NT2/D1 (cell line): Measurements from ENCODE around the gene PTPRN2.

Experiments
- DNase-seq: peaks from one replicate; pipeline ENCODE4 v3.0.0-alpha.2; 2011; ENCODE audit warnings: low read depth, low spot score
- H3K27me3 ChIP-seq: 2 replicates; pipeline ENCODE4 v1.6.0; 2011; ENCODE audit warnings: mild to moderate bottlenecking; ENCODE audit not compliant: insufficient read length, insufficient read depth
- H3K36me3 ChIP-seq: 2 replicates; pipeline ENCODE4 v1.6.1; 2011; ENCODE audit warnings: mild to moderate bottlenecking, low read length, mixed read lengths; ENCODE audit not compliant: insufficient read depth, insufficient read length
- H3K4me1 ChIP-seq: 2 replicates; pipeline ENCODE4 v1.5.1; 2011; ENCODE audit not compliant: insufficient read depth, insufficient read length
- H3K4me3 ChIP-seq: 2 replicates; pipeline ENCODE4 v1.5.1; 2011; ENCODE audit warnings: low read depth; ENCODE audit not compliant: insufficient read length
- H3K9ac ChIP-seq: 2 replicates; pipeline ENCODE4 v1.6.0; 2011; ENCODE audit warnings: low read depth; ENCODE audit not compliant: insufficient read length
- H3K9me3 ChIP-seq: 2 replicates; pipeline ENCODE4 v1.5.1; 2011; ENCODE audit warnings: mild to moderate bottlenecking, low read length; ENCODE audit not compliant: insufficient read depth
- SUZ12 ChIP-seq: IDR thresholded peaks from 2 replicates; pipeline ENCODE4 v1.6.1; 2011; ENCODE audit not compliant: insufficient read length, insufficient read depth; ENCODE audit errors: extremely low read depth
- YY1 ChIP-seq: IDR thresholded peaks from 2 replicates; pipeline ENCODE4 v1.6.1; 2011; ENCODE audit not compliant: insufficient read length, insufficient read depth
- ZNF274 ChIP-seq: IDR thresholded peaks from 2 replicates; pipeline ENCODE4 v1.6.1; 2011; ENCODE audit warnings: mild to moderate bottlenecking, low read depth, low read length

PTPRN2 gene

GRCh38 chr7:157602156-157602555 is 985.5 kb downstream of the PTPRN2 start:
- peaks cover 2% of the 10 kb centered on the region for H3K4me1 ChIP-seq
- DNase-seq, result no peak
- H3K9ac ChIP-seq, result no peak overlapping the region
- no peaks in the 10 kb centered on the region; the same call in 1 of the 2 replicates for H3K9me3 ChIP-seq
- H3K4me3 ChIP-seq, result no peak overlapping the region
- peaks cover 24% of the 10 kb centered on the region for H3K27me3 ChIP-seq
- TF ChIP-seq YY1 (no peak), ZNF274 (no peak), SUZ12 (no peak)
- no peaks in the 10 kb centered on the region for H3K36me3 ChIP-seq

DNA sequence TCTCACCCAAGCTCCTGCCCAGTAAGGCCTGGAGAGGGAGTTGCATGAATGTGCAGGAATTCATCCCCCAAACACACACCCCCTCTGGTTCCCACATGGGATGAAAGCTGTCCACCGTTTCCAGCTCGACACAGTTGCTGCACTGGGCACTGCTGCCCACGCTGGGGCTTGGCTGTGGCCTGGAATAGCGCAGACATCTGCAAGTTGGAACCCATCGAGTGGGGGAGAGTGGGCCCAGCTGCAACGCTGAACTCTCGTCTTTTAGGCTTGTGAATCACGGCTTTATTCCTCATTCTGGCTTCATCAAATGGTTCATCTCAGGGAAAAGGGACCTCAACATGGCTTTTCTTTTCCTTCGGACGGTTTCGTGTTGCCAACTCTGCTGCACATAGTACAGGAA is 986.1 kb downstream of the PTPRN2 start:
- Histone ChIP-seq H3K36me3 (no peaks in the 10 kb centered on the region), H3K9me3 (no peaks in the 10 kb centered on the region; the same call in 1 of the 2 replicates), H3K4me3 (no peak overlapping the region), H3K4me1 (peaks cover 2% of the 10 kb centered on the region), H3K27me3 (peaks cover 24% of the 10 kb centered on the region), H3K9ac (no peak overlapping the region)
- TF ChIP-seq YY1 (no peak), ZNF274 (no peak), SUZ12 (no peak)
- no peak for DNase-seq

DNA sequence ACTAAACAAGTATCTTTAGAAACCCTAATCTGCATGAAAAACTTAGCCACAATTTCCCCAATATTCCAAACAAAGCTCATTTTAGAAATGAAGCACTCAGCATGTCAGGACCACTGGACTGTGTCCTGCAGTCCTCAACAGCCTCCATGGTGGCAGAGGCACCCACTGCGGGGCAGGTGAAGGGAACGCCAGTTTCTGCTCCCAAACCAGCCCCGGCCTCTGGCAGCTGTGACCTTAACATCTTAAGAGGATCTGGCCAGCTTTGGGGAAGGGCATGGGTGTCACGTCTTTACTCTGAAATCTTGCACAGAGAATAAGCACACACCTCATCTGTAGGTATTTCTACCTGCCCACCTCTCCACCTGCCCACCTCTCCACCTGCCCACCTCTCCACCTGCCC is 988.1 kb downstream of the PTPRN2 start:
- H3K36me3 ChIP-seq, result no peaks in the 10 kb centered on the region
- H3K27me3 ChIP-seq, result peaks cover 38% of the 10 kb centered on the region
- no peaks in the 10 kb centered on the region for H3K4me1 ChIP-seq

GRCh38 chr7:157597562-157597961 is 990.1 kb downstream of the PTPRN2 start:
- Histone ChIP-seq H3K27me3 (peaks cover 49% of the 10 kb centered on the region), H3K9me3 (no peaks in the 10 kb centered on the region), H3K9ac (no peak overlapping the region), H3K4me1 (no peaks in the 10 kb centered on the region), H3K36me3 (no peaks in the 10 kb centered on the region), H3K4me3 (no peak overlapping the region)
- no peak for TF ChIP-seq SUZ12
- no peak for TF ChIP-seq YY1
- TF ChIP-seq ZNF274, result no peak
- no peak for DNase-seq

More for the DNA sequence above, 988.1 kb downstream of the PTPRN2 start:
- Histone ChIP-seq H3K9ac (no peak overlapping the region), H3K4me3 (no peak overlapping the region), H3K9me3 (no peaks in the 10 kb centered on the region)
- TF ChIP-seq YY1, result no peak
- no peak for TF ChIP-seq SUZ12
- TF ChIP-seq ZNF274, result no peak
- DNase-seq, result no peak

- Histone ChIP-seq H3K9me3 (no peaks in the 10 kb centered on the region), H3K4me1 (no peaks in the 10 kb centered on the region), H3K4me3 (no peak overlapping the region), H3K27me3 (peaks cover 52% of the 10 kb centered on the region), H3K36me3 (no peaks in the 10 kb centered on the region), H3K9ac (no peak overlapping the region)
- TF ChIP-seq SUZ12, result no peak
- no peak for DNase-seq
Observed at GRCh38 chr7:157596881-157597280, 990.7 kb downstream of the PTPRN2 start.

GRCh38 chr7:157596471-157596870 is 991.2 kb downstream of the PTPRN2 start:
- no peak for DNase-seq
- H3K4me1 ChIP-seq, result no peaks in the 10 kb centered on the region
- no peak overlapping the region for H3K9ac ChIP-seq
- H3K27me3 ChIP-seq, result peaks cover 54% of the 10 kb centered on the region
- H3K9me3 ChIP-seq, result no peaks in the 10 kb centered on the region
- H3K4me3 ChIP-seq, result no peak overlapping the region
- H3K36me3 ChIP-seq, result no peaks in the 10 kb centered on the region
- no peak for TF ChIP-seq SUZ12
- no peak for TF ChIP-seq ZNF274
- no peak for TF ChIP-seq YY1

GRCh38 chr7:157596026-157596425 is 991.6 kb downstream of the PTPRN2 start:
- Histone ChIP-seq H3K27me3 (peaks cover 59% of the 10 kb centered on the region), H3K9me3 (no peaks in the 10 kb centered on the region), H3K9ac (no peak overlapping the region), H3K36me3 (no peaks in the 10 kb centered on the region), H3K4me1 (no peaks in the 10 kb centered on the region), H3K4me3 (no peak overlapping the region)
- no peak for DNase-seq
- TF ChIP-seq ZNF274 (no peak), YY1 (no peak), SUZ12 (no peak)
